ENCODE measurements around the gene VPS51.

GRCh38 chr11:65087216-65087615 lies 8.8 kb upstream of the VPS51 start:
- TF ChIP-seq CTCF (conservative IDR thresholded peaks at IDR 0.05; ENCODE audit: low read length) (no peak), EZH2phosphoT487 (IDR thresholded peaks at IDR 0.05; ENCODE audit: borderline replicate concordance, low read depth, low read length) (no peak)

All from OCI-LY7 (cell line).